CD4-positive, alpha-beta T cell treated with Interferon alpha-2 for 1 hour (primary cell): Measurements from ENCODE around the gene KAT6B.

ENCODE experiments used
- DNase-seq, 2 donors: peaks; one replicate each; pipeline ENCODE4 v3.0.0-alpha.2; 2020 to 2022

Gene KAT6B

DNA sequence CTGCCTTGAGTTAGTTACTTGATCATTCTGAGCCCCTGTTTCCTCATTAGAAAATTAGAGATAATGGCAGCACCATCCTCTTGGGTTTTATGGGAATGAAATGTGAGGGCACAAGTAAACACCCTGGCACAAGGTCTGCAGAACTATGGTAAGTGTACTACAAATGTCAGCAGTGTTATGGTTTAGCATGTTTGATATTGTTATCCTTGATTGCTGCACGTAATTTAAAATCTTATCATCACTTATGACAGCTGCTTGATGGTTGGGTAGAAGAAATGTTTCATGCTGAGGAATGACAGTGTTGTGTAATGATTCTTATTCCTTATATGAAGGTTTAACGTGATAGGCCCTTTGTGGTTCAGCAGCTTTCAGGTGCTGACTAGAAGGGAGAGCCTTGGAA lies 134.3 kb downstream of the KAT6B start:
- no peak for DNase-seq

DNA sequence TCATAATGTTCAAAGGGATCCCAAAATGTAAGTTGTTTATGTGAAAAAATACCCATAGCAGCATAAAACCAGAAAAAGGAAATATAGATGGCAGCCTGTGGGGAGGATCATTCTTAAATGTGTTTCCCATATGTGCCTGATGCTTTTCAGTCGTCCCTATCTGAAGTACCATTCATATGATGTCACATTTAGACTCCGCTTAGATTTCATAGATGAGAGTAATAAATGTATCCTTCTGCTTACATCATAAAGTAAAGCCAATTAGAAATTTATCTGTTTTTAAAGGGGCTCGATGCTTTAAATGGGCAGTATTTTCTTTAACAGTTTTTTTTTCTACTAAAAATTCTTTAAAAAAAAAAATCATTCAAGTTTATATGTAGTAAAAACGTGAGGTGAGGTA lies 136.1 kb downstream of the KAT6B start:
- DNase-seq = no peak

DNA sequence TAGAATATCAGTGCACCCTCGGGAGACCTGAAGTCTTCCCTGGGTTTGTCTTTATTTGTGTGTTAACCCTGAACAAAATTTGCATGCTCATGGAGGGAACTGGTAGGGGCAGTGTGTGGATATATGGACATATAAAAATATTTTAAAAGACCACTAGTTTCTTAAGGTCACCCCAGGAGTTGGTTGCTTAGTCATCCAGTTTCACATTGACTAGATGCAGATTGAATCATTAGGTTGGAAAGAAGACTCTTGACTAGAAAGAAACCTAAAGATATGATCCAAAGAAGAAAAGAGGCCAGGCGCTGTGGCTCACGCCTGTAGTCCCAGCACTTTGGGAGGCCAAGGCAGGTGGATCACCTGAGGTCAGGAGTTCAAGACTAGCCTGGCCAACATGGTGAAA lies 137.1 kb downstream of the KAT6B start:
- DNase-seq = no peak

DNA sequence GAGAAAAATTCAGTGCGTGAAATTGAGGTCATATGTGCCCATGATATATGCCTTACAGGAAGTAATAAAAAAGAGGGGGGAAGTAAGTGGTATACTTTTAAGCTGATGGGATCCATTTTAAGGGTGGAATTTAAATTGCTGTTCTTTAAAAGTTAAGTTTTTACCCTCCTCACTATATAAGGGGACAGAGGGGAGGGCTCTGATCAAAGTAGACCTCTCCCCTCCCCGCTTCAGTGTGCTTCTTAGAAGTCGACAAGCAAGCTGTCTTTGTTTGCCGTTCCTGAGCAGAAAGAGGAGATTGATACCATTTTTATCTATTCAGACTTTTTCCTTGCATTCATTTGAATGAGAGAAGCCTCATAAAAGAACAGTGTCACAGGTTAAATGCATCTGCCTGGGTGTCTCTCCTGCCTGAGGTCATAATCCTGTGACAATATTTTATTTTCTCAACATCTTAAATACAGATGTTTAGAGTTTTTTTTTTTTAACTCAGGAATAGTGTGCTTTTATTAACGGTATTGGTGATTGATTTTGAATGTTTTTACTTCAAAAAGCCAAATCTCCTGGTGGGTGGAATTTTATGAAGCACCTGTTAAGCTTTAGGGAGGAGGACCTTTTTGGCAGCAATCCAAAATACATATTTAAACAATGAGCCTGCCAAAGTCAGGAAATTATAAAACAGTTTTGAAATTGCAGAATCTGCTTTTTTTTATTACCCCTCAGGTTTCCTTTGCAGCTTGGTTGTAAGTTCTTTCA lies 141.7 kb downstream of the KAT6B start:
- DNase-seq = peak; percentile 2 to 25

DNA sequence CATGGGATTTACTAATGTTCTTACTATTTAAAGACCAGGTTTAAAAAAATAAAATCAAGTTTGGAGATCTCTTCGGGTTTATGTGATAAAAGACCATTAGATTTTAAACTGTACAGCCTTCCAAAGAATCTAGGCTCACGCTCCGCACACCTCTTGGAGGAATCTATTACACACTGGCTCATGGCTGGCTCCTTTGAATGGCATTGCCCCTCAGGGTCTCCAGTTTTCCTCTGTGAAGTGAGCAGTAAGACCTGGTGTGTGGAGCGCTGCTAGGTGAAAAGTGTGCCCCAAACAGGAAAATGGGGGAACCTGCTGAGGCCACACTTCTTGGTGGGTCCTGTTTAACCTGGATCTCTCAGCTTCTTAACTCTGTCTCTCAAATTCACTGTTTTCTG lies 142.3 kb downstream of the KAT6B start:
- DNase-seq = no peak

DNA sequence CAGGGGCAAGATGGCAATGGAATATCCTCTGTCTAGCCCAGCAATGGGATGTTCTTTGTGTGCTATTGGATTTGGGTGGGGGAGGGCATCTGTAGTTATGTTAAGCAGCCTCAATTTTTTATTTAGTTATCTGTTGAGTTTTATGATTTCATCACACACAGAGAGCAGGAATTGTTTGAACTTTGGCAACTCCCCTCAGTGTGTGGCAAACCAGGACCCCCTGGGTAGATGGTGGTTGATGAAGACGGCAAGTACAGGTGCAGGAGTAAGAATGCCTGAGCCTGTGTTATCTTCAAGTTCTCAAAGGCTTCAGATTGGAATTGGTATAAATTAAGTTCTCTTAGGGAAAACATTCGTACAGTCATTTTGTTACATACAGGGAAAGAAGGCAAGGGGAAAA lies 142.7 kb downstream of the KAT6B start:
- DNase-seq = no peak

DNA sequence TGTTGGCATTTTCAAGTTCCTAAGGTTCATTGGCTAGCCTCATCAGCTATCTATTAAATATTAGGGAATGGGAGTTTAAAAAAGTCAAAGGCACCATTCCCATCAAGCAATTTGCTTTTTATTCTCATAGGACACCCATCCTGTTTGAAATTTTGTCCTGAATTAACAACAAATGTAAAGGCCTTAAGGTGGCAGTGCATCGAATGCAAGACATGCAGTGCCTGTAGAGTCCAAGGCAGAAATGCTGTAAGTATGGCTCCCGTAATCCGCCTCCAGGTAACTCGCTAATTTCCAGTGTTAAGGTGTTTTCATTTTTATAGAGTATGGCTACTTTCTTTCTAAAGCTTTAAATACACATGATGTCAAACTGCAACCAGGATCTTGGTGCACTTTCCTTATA lies 143.1 kb downstream of the KAT6B start:
- no peak for DNase-seq

DNA sequence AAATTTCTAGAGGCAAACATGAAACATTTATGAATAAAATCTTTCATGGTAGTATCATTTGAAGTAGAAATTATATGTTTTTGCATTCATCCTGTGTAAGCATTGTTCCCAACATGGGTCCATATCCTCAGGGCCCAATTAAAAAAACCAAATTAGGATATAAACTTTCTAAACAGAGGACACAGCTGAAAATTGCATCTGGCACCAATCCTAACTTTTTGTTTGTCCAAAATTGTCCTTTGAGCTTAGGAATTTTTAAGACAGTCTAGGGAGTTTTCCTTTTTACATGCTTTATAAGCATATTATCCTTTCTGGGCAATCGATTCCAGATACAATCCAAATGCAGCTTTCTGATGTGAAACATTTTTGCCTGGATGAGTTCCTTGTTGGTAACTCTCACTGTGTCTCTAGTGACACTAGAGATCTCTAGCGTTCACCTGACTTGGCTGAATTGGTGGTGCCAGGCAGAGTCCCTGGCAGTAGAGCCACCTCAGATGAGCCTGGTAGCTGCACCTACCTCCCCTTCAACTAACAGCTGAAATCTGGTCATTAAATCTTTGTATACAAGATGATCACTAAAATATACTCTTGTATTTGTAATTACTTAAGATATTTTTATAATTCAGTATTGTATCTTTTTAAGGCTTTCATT lies 147.5 kb downstream of the KAT6B start:
- no peak for DNase-seq

DNA sequence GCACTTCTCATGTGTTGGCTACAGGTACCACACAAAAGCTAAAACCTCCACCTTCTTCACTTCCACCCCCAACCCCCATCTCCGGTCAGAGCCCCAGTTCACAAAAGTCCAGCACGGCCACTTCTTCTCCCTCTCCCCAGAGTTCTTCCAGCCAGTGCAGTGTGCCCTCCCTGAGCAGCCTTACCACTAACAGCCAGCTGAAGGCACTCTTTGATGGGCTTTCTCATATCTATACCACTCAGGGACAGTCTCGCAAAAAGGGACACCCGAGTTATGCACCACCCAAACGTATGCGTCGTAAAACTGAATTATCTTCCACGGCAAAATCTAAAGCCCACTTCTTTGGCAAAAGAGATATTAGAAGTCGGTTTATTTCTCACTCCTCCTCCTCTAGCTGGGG lies 149.4 kb downstream of the KAT6B start:
- no peak for DNase-seq

DNA sequence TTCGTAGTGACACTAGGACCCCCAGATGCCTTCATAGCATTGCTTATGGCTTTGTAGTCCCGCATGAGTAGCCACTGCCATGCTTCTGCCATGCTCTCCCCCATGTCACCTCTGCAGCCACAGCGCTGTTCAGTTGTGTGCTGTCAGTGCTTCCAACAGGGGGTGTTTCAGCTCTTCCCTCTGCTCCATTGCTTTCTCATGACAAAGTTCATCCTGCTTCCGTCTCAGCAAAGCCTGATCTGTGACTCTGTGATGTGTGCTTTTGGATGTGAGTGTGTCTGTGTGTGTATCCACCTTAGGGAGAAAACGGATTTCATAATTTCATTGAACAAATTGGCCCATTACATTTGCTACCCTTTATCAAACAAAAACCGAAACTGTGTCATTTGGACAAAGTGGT lies 150.2 kb downstream of the KAT6B start:
- DNase-seq = no peak

DNA sequence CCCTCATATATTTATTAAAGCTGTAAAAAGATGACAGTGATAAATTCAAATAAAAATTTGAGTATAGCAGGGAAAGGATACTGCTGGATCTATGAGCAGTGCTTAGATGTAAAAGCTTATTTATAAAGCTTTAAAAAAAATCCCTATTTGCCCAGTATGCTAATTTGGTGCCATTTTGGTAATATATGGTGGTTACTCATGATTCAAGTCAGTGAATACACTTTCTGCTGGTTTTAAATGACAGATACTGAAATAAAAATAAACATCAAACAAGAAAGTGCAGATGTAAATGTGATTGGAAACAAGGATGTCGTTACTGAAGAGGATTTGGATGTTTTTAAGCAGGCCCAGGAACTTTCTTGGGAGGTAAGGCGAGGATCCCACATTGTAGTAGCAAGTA lies 150.7 kb downstream of the KAT6B start:
- DNase-seq = no peak

DNA sequence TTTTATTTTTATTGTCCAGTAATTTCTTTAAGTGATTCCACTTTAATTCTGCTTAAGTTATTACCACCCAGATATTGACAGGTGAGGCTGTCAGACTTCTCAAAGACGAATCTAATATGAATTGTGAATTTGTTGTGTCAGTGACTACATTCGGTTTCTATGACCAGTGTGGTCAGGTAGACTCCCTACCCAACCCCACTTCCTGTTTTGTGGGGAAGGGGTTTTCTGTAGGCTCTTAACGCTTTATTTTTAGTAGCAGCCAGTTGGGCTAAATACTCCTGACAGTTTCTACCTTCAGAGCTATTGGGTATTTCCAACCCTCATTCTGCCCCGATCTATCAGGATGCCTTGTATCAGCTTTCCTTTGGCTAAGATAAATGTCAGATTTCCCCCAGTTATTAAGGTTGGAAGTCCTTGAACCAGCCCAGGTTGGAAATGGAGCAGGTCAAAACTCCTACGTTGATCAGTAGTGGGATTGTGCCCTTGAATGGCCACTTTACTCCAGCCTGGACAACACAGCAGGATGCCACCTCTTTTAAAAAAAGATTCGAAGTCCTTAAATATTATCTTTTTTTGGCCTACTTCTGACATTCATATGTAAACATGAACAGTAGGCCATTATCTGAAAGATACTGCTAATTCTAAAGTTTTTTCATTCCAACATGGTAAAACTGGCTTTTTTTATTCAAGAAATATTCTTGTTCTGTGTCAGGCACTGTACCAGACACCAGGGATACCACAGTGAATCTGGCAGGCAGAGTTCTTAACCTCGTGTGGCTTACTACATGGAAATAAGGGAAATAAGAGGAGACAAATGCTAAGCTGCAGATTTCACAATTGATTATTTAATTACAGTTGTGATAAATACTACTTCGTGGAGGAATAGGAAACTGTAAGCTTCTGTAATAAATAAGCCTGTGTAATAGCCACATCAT lies 151.8 kb downstream of the KAT6B start:
- DNase-seq = peak; percentile 58 to 65

DNA sequence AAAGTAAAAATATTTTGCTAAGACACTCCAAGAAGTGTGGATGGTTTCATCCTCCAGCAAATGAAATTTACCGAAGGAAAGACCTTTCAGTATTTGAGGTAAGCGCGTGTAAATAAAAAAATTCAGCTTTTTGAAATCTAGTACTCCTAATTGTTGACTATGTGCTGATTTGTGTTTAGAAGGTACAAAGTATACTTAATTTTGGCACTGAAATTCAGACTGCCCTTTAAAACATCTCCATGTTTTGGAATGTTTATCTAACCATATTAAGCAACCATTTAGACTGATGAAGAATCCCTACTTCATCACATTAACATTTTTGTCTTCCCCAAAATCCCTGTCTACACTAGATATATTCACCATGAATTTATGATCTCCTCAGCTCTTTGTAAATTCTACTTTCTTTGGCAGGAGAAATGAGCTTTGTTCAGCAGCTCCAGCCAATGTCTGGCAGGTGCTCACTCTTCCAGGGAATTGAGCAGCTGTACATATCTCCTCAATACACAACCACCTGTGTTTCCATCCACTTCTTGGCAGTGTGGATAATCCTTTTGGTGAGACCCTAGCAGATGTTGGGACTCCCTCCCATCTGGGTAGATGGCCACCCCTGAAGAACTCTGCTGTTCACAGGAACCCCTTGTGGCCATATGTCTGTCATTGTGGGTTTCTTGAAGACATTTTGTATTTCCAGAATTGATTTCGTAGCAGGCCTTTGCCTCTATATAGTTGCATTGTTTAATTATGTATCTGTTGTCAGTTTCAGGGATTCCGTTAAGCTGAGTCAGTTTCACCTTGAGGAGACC lies 155.6 kb downstream of the KAT6B start:
- DNase-seq = no peak

DNA sequence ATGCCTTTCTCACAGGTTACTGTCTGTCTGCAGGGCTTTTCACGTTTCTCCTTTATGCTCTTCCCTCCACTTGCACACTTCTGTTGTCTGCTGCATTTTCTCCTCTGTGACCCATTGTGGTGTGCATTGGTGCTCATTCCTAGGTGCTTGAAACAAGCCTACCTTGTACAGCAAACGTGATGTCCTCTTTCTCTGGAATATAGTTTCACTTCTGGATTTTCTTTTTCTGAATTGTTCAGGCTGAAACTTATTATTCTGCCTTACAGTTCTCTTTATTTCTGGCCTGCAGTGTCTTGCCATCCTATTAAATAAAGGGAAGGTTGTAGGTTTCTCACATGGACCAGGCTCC lies 156.2 kb downstream of the KAT6B start:
- no peak for DNase-seq

DNA sequence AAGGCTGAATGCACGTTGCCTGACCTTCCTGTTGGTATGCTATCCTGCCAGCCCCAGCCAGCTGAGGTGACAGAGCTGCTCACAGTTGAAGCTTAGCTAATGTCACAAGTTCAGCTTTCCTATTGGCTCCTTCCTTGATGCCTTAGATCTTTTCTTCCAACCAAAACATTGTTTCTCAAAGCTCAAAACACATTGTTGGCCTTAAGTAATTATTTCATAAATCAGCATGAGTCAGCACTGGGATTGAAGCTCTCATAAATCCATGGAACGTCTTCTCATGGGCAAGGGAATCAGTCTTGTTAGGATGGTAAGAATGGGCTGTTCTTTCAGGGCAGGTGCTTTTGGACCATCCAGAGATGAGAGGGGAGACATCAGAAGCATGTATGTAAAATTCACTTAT lies 157.0 kb downstream of the KAT6B start:
- DNase-seq = no peak

DNA sequence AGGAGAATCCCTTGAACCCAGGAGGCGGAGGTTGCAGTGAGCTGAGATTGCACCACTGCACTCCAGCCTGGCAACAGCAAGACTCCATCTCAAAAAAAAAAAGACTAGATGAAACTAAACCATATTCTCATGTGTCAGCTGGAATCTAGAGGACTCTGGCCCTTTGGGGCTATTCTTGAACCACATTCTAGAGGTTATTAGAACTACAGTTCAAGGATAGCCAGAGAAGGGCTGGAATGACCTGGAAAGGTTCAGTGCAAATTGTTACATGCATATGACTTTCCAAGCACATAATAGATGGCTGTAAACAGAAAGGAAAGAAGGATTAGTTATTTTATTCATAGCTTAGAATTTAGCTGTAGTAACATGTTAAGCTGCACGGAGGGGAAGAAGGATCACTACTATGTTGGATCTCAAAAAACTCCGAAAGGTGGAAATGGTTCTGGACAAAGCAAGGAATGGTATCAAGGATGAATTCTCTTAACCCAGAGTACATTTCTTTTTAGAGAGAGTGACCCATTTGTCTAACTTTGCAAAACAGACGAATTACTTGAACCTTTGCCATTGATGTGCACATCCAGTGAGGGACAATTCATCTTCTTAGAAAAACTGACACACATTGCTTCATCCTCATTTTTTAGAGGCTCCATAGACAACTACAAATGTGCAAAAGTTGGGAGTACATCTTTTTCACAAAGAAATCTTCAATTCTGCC lies 161.1 kb downstream of the KAT6B start:
- no peak for DNase-seq

DNA sequence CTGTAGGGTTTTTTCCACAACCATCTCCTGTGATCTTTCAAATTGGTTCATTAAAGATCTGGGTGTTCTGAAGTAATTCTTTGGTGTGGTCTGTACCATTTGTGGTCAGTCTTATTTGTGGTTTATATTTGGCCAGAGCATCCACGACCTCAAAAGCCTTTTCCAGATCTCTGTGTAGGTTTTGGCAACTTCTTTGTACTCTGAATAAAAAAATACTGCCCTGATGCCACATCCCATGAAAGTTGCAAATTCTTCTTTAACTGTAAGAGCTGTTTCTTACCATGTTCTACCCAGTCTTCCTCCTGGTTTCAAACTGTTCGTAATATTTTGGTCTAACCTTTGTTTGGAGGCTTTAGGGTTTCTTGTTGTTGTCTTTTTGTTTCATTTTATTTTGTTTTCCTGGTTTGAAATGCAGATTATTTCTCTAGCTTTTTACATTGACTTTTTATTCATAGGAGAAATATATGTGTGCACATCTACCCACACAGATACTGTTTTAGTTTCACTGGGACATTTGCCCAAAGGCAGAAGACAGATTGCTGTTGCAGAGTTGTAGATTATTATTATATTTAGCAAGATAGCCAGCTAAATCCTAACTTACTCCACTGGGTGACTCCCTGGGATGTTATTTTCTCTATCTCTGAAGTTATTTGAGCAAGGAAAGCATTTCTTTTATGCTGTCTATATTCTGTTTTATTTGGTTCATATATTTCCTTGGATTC lies 161.8 kb downstream of the KAT6B start:
- DNase-seq = no peak

DNA sequence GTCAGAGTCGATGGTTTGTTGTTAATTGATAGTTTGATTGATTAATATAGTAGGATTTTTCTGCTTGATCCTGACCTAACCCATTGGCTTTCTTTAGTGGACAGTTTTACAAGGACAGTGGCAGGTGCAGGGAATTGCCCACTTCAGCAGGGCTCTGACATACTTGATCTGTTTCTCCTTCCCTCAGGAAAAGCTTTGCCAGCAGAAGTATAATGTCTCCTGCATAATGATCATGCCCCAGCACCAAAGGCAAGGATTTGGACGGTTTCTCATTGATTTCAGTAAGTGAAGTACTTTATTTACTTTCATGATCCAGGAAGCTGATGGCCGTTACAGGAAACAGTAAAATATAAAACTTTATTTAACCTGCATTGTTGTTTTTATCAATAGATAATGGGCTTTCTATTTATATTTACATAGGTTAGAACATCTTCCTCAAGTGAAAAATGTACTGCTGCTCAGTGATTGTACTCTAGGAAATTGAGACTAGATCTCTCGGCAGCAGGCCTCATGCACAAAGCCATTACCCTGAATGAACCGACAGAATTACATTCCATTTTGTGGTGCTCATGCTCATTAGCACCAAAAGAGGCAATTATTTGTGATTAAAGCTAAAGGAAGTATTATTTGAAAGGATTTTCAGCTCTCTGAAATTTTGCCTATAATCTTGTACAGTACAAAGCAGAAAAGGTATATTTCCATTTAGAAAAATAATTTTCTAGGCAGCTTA lies 162.6 kb downstream of the KAT6B start:
- no peak for DNase-seq

DNA sequence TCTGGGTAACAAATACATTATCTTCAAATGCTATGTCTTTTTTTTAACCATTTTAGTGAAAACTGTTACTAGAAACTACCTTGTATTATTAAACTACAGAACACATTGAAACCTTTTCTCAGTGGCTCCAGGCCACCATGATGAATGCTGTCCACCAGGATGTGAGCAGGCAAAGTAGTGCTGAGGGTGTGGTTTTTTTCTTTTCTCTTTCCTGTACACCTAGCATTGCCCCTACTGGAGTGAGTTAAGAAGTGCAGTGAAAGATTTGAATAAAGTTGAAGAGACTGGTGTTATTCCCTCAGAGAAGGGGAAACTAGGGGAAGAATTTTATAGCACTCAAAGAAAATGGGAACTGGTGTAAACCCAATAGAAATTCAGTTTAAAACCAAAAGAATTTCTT lies 165.0 kb downstream of the KAT6B start:
- peak in 1 of 2 donors; percentile 31 for DNase-seq

DNA sequence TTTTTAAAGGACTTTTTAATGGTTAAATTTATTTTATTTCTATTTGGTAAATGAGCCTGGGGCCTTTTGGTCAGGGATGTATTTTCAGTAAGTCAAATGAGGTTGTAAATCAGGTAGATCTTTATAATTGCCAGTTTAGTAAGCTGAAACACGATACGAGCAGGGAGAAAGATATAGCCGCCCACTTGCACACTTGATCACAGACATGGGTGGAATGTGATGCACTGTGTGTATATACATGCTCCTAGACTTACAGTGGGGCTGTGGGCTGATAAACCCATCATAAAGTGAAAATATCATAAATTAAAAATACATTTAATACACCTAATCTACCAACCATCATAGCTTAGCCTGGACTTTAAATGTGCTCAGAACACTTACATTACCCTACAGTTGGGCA lies 165.7 kb downstream of the KAT6B start:
- DNase-seq = no peak

DNA sequence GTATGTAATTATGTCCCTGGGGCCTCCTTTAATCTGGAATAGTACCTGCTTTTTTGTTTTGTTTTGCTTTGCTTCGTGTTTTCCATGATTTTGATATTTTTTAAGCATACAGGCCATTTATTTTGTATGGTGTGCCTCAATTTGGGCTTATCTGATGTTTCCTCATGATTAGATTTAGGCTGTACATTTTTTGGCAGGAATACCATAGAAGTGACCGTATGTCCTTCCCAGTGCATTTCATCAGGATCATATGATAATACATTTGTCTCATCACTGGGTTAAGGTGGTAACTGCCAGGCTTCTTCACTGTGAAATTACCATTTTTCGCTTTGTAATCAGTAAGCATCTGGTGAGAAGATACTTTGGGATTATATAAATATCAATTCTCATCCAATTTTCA lies 167.2 kb downstream of the KAT6B start:
- no peak for DNase-seq
